HG03045 (cell line): ENCODE measurements around the gene PGPEP1.

Experiments
- ATAC-seq: cut with Tn5 transposase; IDR thresholded peaks from one replicate; pipeline ENCODE4 v1.9.1; 2021; ENCODE audit warnings: mild to moderate bottlenecking, moderate library complexity; ENCODE audit not compliant: unreplicated experiment

Gene PGPEP1, protein sequence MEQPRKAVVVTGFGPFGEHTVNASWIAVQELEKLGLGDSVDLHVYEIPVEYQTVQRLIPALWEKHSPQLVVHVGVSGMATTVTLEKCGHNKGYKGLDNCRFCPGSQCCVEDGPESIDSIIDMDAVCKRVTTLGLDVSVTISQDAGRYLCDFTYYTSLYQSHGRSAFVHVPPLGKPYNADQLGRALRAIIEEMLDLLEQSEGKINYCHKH

DNA sequence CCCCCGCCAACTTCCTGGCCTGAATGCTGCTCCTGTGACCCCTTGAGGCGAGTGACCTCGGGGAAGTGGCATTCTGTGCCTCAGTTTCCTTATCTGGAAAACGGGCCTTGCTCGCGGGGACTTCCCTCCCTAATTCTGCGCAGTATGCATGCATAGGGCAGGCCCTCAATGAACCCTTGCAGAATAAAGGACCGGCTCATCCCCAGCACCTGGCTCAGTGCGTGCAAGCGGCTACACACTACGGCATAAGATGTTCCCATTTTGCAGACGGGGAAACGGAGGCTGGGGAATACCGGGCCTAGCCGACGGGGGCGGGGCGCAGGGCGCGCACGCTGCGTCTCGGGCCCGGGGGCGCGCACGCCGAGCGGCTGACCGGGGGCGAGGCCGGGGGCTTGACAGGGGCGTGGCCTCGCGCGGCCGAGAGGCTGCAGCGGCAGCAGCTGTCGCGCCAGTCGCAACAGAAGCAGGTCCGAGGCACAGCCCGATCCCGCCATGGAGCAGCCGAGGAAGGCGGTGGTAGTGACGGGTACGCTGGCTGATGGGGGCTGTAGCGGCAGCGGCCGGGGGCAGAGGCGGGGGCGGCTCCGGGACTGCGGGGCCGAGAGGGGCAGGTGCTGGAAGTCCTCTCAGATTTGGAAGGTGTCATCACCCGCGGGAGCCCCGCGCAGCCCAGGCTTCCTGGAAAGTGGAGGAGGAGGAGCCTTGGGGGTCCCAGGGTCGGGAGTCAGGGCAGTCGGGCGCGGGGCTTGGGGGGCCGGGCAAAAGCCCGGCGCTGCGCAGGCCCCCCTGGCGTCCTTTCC, at the start of gene PGPEP1:
Gene PGPEP1 (plus strand): TSS at position 409 of the 800 bp plus-strand sequence. CDS start 84 bp downstream, at position 493.
- peak; percentile 62 for ATAC-seq

DNA sequence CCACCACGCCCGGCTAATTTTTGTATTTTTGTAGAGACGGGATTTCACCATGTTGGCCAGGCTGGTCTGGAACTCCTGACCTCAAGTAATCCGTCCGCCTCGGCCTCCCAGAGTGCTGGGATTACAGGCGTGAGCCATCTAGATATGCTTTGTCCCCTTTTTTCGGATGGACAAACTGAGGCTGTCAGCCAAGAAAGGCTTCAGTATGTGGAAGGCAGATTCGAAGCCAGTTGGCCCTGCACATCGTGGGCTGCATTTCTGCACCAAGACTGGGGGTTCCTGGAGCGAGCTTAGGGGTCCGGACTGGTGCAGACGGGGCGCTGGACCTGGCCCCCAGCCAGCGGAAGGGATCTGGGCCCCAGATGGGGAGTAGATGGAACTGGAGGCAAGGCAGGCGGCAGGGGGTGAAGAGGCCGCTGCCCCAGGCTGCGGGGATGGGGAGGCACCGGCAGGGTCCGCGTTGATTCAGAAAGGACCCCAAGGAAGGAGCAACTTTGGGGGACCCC, 49.3 kb upstream of the PGPEP1 start:
- no peak for ATAC-seq

DNA sequence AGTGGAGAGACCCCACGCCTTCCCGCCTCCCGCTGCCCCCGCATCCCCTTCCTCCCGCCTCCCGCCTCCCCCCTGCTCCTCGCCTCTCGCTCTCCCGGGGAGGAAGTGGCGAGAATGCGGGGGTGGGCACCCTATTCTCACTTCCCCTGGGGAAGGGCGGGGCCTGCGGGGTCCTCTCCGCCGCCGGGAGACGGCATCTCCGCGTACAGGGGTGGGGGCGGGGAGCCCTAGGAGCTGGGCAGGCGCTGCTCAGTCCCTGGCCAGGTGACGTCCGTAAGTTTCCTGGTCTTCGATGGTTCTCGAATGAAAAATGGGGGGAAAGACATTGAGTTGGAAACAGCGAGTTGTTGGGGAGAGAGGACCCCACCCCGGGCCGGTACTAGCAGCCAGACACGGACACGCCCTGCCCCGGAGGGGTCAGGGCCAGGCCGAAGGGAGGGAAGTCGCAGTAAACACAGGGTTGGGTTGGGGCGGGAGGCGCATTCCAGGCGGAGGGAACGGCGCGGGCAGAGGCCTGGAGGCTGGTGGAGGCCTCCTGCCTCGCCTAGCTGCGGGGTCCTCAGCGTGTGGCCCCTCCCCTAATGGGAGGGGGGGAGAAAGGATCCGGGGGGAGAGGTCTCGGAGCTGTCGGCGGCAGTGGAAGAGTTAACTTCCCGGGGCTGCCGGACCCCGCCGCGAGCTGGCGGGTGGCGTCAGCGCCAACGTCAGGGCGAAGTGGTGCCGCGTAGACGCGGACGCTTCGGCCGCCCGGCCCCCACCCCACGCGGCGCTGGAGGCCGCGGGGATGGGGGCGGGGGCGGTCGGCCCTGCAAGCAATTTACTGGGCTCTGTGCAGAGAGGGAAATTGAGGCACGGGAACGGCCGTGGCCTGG, 48.6 kb upstream of the PGPEP1 start:
- peak; percentile 50 for ATAC-seq

DNA sequence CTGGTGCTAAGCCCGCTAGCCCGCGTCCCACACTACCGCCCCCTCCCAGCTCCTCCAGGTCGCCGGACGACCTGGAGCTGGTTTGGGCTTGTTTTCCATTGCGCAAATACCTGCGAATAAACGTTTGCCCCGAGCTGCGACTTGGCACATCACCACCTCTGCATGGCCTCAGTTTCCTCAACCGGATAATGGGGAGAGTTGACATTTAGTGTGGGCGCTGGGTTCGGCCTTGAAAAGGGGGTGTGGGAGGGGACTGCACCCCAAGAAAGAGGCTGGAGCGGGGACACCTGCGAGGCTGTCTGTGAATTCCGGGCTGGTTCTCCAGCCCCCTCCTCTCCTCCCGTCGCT, 48.0 kb upstream of the PGPEP1 start:
- ATAC-seq: no peak

DNA sequence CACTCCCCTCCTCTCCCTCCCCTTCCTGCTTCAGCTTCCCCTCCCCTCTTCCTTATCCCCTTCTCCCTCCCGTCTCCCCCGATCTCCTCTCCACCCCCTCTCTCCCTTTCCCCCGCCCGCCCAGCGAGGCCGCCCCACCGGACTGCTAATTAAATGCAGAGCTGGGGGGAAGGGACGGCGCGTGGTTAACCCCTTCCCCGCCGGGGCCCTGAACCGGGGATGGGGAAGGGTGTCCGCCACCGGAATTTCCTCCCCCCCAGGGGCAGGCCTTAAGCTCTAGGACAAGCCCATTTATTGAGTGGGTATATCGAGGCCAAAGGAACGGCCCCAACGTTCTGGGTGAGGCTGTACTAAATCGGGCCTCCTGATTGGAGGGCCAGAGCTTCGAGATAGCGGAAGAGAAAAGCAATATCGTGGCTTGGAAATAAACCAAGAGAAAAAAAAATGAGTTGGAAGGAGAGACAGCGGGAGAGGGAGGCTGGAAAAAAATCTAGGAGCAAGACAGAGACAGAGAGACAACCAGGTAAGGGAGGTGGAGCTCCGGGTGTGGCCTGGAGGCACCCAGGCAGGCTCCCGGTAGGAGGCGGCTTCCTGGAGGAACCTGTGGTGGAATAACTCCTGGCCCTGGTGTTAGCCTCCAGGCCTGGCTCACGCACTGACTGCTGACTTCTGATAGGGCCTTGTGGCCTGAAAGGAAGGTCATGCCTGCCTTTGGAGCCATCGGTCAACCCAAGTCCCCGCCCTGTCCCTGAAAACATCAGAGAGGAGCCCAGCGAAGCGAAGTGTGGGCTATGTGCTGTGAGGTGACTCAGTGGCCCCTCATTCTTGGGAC, 47.4 kb upstream of the PGPEP1 start:
- no peak for ATAC-seq

DNA sequence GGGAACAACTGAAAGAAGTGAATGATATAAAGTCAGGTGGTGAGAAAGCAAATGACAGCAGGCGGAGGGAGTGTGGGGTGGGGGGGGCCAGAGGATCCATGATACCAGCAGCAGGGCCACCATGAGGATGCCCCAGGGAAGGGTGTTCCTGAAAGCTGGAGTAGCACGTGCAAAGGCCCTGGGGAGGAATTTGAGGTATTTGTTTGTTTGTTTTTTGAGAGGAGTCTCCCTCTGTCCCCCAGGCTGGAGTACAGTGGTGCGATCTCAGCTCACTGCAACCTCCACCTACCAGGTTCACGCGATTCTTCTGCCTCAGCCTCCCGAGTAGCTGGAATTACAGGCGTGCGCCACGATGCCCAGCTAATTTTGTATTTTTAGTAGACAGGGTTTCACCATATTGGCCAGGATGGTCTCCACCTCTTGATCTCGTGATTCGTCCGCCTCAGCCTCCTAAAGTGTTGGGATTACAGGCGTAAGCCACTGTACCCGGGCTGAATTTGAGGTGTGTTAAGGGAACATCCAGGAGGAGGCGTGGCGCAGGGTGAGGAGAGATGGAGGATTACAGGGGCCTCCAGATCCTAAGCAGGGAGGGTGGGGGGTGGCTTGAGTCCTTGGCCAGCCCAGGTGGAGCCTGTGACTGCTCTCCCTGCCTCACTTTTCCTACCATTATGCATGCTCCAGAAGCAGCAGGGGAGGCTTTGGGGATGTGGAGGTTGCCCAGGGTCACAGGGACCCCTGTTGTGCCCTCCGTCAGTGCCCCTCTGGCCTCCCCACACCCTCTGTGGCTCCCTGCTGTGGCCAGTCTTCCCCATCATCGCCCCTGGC, 46.5 kb upstream of the PGPEP1 start:
- ATAC-seq: no peak

DNA sequence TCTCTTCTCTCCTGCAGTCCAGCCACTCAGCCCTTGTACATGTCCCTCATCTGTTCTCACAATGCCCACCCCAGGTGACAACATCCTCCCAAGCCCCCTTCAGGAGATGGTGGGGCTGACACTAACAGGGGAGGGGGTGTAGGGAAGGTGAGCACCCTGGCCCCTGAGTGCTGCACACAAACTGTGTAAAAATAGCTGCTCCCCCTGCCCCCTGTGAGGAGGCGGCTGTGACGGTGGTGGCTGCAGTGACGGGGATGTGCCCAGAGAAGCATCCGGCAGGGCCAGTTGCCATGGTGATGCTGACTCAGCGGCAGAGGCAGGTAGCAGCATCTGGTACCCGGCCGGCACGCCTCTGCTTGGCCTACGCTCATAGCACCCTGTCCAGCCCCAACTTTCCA, 45.9 kb upstream of the PGPEP1 start:
- no peak for ATAC-seq

DNA sequence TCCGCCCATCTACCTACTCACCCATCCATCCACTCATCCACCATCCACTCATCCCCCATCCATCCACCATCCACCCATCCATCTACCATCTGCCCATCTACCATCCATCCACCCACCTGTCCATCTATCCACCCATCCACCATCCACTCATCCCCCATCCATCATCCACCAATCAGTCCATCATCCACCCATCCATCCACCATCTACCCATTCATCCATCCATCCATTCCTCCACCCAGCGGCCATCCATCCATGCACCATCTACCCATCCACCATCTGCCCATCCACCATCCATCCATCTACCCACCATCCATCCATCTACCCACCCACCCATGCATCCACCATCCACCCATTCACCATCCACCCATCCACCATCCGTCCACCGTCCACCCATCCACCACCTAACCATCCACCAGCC, 45.4 kb upstream of the PGPEP1 start:
- ATAC-seq: no peak

DNA sequence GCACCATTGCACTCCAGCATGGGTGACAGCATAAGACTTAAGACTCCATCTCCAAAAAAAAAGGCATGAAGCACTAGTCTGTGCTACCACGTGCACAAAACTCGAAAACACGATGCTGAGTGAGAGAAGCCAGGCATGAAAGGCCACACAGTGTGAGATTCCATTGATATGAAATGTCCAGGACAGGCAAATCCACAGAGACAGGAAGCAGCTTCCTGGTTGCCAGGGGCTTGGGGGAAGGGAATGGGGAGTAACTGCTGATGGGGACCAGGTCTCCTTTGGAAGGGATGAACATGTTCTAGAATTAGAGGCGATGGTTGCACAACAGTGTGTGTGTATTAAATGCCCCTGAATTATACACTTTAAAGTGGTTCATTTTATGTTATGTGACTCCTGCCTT, 43.1 kb upstream of the PGPEP1 start:
- no peak for ATAC-seq

DNA sequence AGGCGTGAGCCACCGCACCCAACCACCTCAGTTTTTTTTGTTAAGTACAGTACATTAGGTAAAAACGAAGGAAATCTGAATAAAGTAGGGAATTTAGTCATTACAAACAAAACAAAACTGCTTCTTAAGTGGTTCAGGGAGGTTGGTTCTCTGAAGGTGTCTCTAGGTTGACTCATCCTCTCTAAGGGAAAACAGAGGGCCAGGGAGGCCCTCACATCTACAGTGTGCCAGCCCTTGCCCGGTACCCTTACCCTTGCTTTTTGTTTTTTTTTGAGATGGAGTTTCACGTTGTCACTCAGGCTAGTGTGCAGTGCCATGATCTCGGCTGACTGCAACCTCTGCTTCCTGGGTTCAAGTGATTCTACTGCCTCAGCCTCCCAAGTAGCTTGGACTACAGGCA, 41.8 kb upstream of the PGPEP1 start:
- no peak for ATAC-seq

DNA sequence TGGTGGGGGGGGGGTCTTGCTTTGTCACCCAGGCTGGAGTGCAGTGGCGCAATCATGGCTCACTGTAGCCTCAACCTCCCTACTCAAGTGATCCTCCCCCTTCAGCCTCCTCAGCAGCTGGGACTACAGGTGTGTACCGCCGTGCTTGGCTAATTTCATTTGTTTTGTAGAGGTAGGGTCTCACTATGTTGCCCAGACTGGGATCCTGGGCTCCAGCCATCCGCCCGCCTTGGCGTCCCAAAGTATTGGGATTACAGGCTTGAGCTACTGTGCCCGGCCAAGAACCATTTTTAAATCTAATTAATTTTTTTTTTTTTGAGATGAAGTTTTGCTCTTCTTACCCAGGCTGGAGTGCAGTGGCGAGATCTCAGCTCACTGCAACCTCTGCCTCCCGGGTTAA, 40.7 kb upstream of the PGPEP1 start:
- no peak for ATAC-seq

DNA sequence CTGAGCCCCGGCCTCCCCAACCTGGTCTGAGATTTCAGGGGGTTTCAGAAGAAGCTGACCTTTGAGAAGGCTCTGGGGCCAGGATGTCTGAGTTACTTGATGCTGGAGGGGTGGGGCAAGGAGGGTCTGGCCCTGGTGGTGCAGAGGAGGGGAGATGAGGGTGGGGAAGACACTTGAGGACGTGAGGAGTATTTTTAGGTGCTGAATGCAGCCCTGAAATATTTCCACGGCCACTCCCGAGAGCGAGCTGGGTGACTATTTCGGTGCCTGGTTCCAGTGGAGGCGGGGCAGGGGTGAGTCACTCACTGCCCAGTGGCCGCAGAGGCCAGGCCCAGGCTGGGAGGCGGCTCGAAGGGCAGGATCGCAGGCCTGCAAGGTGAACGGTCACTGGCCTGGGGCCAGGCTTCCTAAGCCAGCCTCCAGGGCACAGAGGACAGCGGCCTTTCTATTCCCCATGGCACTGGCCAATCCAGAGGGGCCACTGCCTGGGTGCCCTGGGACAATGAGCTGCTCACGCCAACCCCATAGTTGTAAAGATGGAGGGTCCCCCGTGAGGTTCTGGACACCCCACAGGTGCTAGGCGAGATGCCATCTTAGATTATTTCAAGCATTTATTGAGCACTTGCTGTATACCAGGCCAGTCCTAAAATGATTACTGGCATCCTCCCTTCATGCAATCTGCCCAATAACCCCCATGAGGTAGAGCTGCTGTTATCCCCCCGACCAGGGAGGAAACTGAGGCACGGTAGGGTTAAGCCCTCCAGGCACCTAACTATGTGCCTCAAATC, 39.3 kb upstream of the PGPEP1 start:
- no peak for ATAC-seq

DNA sequence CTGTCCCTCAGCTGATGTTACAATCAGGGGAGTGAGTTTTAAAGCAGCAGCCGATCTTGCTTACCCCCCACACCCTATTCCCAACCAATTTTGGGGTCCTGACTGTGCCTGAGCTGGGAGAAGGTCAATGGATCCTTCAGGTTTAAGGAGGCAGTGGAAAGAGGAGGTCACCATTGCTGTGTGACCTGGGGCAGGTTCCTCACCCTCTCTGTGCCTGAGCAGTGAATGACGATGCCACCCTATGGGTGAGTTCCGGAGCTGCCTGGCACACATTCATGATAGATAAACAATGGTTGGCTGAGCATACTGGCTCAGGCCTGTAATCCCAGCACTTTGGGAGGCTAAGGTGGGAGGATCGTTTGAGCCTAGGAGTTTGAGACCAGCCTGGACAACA, 38.7 kb upstream of the PGPEP1 start:
- ATAC-seq: no peak

DNA sequence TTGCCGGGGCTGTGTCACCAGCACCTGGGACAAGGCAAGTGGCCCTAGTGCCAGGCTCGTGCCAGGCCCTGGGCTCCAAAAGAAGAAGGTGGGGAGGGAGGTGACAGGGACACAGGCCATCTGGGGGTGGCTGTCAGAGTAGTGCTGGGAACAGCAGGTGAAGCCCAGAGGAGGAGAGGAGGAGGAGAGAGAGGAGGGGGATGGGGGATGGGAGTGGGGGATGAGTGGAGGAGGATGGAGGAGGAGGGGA, 36.3 kb upstream of the PGPEP1 start:
- ATAC-seq: no peak

DNA sequence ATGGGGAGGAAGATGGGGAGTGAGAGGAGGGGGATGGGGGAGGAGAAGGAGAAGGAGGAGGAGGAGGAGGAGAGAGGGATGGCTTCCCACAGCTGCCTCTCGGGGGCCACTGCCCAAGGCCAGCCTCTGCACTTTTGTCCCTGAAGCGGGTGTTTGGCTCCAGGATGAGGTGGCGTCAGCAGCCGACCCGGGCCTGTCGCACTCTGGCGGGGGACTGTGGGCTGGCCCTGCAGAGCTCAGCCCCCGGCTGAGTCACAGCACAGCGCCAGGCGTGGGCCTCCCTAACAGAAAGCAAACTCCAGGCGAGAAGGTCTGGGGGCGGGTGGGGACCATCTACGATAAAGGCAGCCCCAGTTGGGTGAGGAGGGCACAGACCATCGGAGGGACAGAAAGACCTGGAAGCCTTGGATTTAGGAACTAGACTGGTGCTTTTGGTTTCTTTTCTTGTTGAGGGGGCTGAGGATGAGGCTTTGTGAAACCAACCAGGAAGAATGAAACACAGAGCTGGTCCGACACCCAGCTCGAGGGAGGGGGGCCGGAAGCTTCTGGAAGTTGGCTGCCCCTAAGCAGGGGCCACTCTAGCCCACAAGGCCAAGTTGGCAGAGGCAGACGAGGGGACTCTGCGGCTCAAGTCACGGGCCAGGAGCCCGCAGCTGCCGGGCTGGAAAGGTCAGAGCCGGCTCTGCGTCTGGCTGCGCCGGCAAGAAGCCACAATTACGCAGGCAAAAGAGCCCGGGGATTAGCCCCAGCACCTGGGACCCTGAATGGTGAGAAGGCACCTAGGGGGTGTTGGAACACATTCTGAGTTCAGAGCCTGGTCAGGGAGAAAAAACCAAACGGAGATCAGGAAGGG, 35.7 kb upstream of the PGPEP1 start:
- ATAC-seq: peak; percentile 51

DNA sequence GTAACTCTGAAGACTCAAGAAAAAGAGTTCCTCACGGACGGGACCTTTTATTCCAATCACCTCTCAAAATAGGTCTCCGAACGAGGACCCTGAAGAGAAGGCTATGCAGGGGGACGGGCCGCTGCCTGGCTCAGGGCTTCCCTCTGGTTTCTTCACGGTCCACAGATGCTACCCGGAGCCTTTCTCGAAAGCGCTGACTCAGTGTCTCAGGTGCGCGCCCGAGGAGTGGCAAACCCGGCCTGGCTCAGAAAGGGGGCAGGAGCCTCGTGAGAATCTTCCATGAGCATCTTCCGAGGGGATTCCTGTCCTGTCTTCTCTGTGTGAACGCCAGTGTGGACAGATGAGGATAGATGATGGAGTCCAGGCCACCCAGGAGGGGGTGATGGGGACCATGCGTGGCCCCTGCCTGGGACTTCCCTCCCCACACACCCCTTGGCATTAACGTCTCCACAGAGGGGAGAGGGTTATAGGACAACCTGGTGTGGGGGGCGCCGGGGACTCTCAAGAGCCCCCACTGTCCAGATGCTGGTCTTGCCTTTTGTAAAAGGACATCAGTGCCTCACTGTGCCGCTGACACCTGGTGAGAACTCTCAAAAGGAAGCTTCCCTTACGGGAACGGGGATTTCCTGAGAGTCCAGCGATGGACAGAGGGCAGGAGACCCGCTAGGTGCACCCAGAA, 34.0 kb upstream of the PGPEP1 start:
- ATAC-seq: no peak

DNA sequence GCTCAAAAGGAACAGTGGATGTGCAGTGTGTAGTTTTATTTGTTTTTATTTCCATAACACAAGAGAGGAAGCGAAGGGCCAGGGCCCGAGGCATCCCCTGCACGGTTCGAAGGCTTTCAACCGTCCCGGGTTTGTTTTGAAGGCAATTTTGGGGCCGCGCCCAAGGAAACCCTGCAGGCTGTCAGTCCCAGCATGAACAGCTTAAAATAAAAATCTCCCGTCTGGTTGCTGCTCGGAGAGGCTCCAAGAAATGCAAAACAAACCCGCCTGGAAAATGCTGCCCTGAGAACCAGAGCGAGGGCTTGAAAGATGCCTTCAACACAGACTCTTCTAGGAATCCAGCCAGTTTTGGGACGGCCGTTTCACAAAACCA, 33.5 kb upstream of the PGPEP1 start:
- no peak for ATAC-seq

DNA sequence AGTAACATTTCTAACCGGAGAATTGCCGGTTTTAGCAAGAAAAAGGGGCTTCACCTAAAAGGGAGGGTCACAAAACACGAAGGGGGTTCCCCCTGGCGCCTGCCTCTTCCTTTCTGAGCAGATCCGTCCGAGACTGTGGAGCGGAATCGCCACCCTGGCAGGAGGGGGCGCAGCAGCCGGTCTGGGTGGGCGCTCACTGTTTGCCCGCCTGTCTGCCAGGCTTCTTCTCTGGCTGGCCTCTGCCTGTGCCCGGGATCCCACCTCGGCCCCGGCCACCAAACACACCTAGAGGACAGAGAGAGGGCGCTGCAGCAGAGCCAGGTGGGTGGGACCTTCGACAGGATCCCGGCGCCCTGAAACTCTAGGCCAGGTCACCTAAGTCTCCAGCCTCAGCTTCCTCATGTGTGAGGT, 33.1 kb upstream of the PGPEP1 start:
- no peak for ATAC-seq
